ENCODE results near the gene NOPCHAP1.

The NOPCHAP1 gene

DNA sequence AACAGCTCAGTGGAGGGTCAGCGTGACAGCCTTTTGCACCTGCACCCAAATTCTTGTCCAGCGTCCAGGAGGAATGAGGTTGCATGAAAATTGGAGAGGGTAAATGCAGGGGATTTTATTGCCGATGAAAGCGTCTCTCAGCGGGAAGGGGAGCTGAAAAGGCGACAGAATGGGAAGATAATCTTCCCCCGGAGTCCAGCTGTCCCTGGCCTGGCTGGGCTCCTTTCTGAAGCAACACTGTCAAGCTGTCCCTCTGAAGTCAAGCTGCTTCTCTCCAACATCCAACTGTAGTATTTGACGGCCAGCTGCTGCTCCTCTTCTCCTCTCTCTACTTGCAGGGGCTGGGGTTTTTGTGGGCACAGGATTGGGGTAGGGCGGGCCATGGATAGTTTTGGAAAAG, 32.7 kb downstream of the NOPCHAP1 start:
- no peak for ATAC-seq
- TF ChIP-seq ZFP3 (CRISPR knock-in tag; IDR thresholded peaks at IDR 0.05) = no peak
- no peak for TF ChIP-seq ZNF70 (CRISPR knock-in tag; IDR thresholded peaks at IDR 0.05)
- TF ChIP-seq GLIS3 (CRISPR knock-in tag; IDR thresholded peaks at IDR 0.05) = no peak
- TF ChIP-seq, protein P1, sequence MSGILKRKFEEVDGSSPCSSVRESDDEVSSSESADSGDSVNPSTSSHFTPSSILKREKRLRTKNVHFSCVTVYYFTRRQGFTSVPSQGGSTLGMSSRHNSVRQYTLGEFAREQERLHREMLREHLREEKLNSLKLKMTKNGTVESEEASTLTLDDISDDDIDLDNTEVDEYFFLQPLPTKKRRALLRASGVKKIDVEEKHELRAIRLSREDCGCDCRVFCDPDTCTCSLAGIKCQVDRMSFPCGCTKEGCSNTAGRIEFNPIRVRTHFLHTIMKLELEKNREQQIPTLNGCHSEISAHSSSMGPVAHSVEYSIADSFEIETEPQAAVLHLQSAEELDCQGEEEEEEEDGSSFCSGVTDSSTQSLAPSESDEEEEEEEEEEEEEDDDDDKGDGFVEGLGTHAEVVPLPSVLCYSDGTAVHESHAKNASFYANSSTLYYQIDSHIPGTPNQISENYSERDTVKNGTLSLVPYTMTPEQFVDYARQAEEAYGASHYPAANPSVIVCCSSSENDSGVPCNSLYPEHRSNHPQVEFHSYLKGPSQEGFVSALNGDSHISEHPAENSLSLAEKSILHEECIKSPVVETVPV (CRISPR knock-in tag; IDR thresholded peaks at IDR 0.05) = no peak
- TF ChIP-seq ESRRG (CRISPR knock-in tag; IDR thresholded peaks at IDR 0.05) = no peak
- TF ChIP-seq, protein P2, sequence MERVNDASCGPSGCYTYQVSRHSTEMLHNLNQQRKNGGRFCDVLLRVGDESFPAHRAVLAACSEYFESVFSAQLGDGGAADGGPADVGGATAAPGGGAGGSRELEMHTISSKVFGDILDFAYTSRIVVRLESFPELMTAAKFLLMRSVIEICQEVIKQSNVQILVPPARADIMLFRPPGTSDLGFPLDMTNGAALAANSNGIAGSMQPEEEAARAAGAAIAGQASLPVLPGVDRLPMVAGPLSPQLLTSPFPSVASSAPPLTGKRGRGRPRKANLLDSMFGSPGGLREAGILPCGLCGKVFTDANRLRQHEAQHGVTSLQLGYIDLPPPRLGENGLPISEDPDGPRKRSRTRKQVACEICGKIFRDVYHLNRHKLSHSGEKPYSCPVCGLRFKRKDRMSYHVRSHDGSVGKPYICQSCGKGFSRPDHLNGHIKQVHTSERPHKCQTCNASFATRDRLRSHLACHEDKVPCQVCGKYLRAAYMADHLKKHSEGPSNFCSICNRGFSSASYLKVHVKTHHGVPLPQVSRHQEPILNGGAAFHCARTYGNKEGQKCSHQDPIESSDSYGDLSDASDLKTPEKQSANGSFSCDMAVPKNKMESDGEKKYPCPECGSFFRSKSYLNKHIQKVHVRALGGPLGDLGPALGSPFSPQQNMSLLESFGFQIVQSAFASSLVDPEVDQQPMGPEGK (CRISPR knock-in tag; IDR thresholded peaks at IDR 0.05; ENCODE audit: borderline replicate concordance) = no peak

DNA sequence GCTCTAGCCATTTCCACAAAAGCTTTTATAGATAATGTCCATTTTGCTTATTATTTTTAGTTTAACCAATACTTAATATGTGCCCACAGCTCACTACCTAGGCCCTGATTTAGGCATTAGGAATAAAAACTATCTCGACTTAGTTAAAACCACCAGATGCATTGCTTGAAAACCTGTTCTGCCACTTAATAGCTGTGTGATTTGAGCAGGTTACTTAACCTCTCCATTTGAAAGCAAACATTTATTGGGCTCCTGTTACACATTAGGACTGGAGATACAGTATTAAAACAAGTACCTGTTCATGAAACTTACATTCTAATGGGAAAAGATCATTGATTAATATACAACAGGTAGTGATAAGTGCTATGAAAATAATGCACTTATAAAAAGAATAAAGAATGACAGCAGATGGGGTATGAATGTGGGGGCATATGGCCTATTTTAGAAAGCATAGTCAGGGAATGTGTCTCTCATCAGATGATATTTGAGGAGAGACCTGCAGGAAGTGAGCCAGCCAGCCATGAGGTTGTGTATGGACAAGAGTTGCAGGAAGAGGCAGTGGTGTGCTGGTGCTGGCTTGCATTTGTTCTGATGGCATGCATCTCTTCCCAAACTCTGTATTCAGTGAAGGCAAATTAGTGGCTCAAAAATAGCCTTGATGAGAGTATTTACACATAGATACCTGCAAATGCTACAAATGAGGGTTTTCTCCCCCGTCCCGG, 34.3 kb downstream of the NOPCHAP1 start:
- ATAC-seq = no peak

More for the DNA sequence above, 34.3 kb downstream of the NOPCHAP1 start:
- TF ChIP-seq BACH2 (CRISPR knock-in tag; IDR thresholded peaks at IDR 0.05; ENCODE audit: borderline replicate concordance) = no peak
- TF ChIP-seq, protein P3, sequence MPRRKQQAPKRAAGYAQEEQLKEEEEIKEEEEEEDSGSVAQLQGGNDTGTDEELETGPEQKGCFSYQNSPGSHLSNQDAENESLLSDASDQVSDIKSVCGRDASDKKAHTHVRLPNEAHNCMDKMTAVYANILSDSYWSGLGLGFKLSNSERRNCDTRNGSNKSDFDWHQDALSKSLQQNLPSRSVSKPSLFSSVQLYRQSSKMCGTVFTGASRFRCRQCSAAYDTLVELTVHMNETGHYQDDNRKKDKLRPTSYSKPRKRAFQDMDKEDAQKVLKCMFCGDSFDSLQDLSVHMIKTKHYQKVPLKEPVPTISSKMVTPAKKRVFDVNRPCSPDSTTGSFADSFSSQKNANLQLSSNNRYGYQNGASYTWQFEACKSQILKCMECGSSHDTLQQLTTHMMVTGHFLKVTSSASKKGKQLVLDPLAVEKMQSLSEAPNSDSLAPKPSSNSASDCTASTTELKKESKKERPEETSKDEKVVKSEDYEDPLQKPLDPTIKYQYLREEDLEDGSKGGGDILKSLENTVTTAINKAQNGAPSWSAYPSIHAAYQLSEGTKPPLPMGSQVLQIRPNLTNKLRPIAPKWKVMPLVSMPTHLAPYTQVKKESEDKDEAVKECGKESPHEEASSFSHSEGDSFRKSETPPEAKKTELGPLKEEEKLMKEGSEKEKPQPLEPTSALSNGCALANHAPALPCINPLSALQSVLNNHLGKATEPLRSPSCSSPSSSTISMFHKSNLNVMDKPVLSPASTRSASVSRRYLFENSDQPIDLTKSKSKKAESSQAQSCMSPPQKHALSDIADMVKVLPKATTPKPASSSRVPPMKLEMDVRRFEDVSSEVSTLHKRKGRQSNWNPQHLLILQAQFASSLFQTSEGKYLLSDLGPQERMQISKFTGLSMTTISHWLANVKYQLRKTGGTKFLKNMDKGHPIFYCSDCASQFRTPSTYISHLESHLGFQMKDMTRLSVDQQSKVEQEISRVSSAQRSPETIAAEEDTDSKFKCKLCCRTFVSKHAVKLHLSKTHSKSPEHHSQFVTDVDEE (CRISPR knock-in tag; IDR thresholded peaks at IDR 0.05) = no peak
- no peak for TF ChIP-seq ZNF8 (CRISPR knock-in tag; IDR thresholded peaks at IDR 0.05)
- no peak for TF ChIP-seq ZC3H10 (CRISPR knock-in tag; IDR thresholded peaks at IDR 0.05)
- TF ChIP-seq SNAI2 (CRISPR knock-in tag; IDR thresholded peaks at IDR 0.05) = no peak
- TF ChIP-seq ISL1 (CRISPR knock-in tag; IDR thresholded peaks at IDR 0.05) = no peak
- no peak for TF ChIP-seq ZFP3 (CRISPR knock-in tag; IDR thresholded peaks at IDR 0.05)
- TF ChIP-seq ZNF565 (CRISPR knock-in tag; conservative IDR thresholded peaks at IDR 0.05; ENCODE audit: low read depth) = no peak
- TF ChIP-seq ZFP30 (CRISPR knock-in tag; IDR thresholded peaks at IDR 0.05) = no peak
- TF ChIP-seq, protein P4, sequence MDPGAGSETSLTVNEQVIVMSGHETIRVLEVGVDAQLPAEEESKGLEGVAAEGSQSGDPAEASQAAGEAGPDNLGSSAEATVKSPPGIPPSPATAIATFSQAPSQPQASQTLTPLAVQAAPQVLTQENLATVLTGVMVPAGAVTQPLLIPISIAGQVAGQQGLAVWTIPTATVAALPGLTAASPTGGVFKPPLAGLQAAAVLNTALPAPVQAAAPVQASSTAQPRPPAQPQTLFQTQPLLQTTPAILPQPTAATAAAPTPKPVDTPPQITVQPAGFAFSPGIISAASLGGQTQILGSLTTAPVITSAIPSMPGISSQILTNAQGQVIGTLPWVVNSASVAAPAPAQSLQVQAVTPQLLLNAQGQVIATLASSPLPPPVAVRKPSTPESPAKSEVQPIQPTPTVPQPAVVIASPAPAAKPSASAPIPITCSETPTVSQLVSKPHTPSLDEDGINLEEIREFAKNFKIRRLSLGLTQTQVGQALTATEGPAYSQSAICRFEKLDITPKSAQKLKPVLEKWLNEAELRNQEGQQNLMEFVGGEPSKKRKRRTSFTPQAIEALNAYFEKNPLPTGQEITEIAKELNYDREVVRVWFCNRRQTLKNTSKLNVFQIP (CRISPR knock-in tag; IDR thresholded peaks at IDR 0.05; ENCODE audit: borderline replicate concordance, low read depth) = no peak
- no peak for TF ChIP-seq OSR1 (CRISPR knock-in tag; IDR thresholded peaks at IDR 0.05)
- TF ChIP-seq, protein P1 (CRISPR knock-in tag; IDR thresholded peaks at IDR 0.05) = no peak
- no peak for TF ChIP-seq TCF4 (CRISPR knock-in tag; IDR thresholded peaks at IDR 0.05; ENCODE audit: borderline replicate concordance)
- TF ChIP-seq ZNF70 (CRISPR knock-in tag; IDR thresholded peaks at IDR 0.05) = no peak
- TF ChIP-seq CSDC2 (CRISPR knock-in tag; IDR thresholded peaks at IDR 0.05) = no peak
- TF ChIP-seq, protein P2 (CRISPR knock-in tag; IDR thresholded peaks at IDR 0.05; ENCODE audit: borderline replicate concordance) = no peak
- TF ChIP-seq GLIS3 (CRISPR knock-in tag; IDR thresholded peaks at IDR 0.05) = no peak
- TF ChIP-seq, protein P5, sequence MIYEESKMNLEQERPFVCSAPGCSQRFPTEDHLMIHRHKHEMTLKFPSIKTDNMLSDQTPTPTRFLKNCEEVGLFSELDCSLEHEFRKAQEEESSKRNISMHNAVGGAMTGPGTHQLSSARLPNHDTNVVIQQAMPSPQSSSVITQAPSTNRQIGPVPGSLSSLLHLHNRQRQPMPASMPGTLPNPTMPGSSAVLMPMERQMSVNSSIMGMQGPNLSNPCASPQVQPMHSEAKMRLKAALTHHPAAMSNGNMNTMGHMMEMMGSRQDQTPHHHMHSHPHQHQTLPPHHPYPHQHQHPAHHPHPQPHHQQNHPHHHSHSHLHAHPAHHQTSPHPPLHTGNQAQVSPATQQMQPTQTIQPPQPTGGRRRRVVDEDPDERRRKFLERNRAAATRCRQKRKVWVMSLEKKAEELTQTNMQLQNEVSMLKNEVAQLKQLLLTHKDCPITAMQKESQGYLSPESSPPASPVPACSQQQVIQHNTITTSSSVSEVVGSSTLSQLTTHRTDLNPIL (CRISPR knock-in tag; IDR thresholded peaks at IDR 0.05; ENCODE audit: low read depth) = no peak
- no peak for TF ChIP-seq ESRRG (CRISPR knock-in tag; IDR thresholded peaks at IDR 0.05)
- TF ChIP-seq TOX (CRISPR knock-in tag; IDR thresholded peaks at IDR 0.05; ENCODE audit: borderline replicate concordance) = no peak
